HepG2 (cell line): ENCODE results near the gene NDST1.

Source experiments
- CEBPB ChIP-seq: IDR thresholded peaks from 2 replicates; pipeline ENCODE4 v1.6.1; 2011; ENCODE audit warnings: low read depth, low read length, improper control_type of control experiment, borderline replicate concordance
- FOSL1 ChIP-seq: sonication (generic); formaldehyde crosslinking; IDR thresholded peaks from 2 replicates; pipeline ENCODE4 v1.9.0; 2021; ENCODE audit warnings: missing genetic modification reagents, borderline replicate concordance
- GATA4 ChIP-seq: sonication (generic); IDR thresholded peaks from 2 replicates; pipeline ENCODE4 v1.6.1; 2016; ENCODE audit warnings: antibody characterized with exemption, low read depth, borderline replicate concordance
- RAD21 ChIP-seq: fragments of 450-650 bp; formaldehyde crosslinking; IDR thresholded peaks from 2 replicates; pipeline ENCODE4 v1.5.0; 2020; ENCODE audit warnings: mild to moderate bottlenecking
- RFX5 ChIP-seq: IDR thresholded peaks from 2 replicates; pipeline ENCODE4 v1.6.1; 2011; ENCODE audit warnings: low read depth, low read length, improper control_type of control experiment
- TBP ChIP-seq: sonication (generic); formaldehyde crosslinking; IDR thresholded peaks from 2 replicates; pipeline ENCODE4 v1.5.0; 2020; ENCODE audit warnings: missing genetic modification reagents
- YY1 ChIP-seq: IDR thresholded peaks from 2 replicates; pipeline ENCODE4 v1.6.1; 2011; ENCODE audit warnings: low read length, low read depth, moderate library complexity, mild to moderate bottlenecking; ENCODE audit not compliant: insufficient read depth, insufficient replicate concordance
- ZNF24 ChIP-seq: fragments of 450-650 bp; IDR thresholded peaks from 2 replicates; pipeline ENCODE4 v1.6.1; 2017; ENCODE audit warnings: antibody characterized with exemption, mild to moderate bottlenecking
- ZNF766 ChIP-seq: sonication (generic); formaldehyde crosslinking; IDR thresholded peaks from 2 replicates; pipeline ENCODE4 v1.5.0; 2020; ENCODE audit warnings: missing genetic modification reagents, borderline replicate concordance
- ZNF879 ChIP-seq: sonication (generic); formaldehyde crosslinking; IDR thresholded peaks from 2 replicates; pipeline ENCODE4 v1.8.1; 2023; ENCODE audit warnings: missing genetic modification reagents
- TF ChIP-seq, protein P1 (sequence below): sonication (generic); formaldehyde crosslinking; IDR thresholded peaks from 2 replicates; pipeline ENCODE4 v1.5.0; 2020; ENCODE audit warnings: mild to moderate bottlenecking, missing genetic modification reagents, moderate library complexity

DNA sequence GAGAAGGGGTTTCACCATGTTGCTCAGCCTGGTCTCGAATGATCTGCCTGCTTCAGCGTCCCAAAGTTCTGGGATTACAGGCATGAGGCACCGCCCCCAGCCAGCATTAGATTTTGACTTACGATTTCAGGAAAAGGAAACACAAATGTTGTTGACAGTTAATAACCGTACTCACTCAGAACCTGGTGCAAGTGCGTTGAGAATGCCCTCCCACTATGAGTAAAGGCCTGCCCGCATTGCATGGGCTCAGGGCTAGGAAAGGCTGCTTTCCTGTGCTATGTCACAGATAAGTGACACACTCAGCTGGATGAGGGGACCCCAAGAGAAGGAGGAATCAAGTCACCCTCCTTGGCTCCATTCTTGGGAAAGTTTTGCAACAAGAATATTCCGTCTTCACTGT, 42.4 kb downstream of the NDST1 start:
- TF ChIP-seq, protein P1, sequence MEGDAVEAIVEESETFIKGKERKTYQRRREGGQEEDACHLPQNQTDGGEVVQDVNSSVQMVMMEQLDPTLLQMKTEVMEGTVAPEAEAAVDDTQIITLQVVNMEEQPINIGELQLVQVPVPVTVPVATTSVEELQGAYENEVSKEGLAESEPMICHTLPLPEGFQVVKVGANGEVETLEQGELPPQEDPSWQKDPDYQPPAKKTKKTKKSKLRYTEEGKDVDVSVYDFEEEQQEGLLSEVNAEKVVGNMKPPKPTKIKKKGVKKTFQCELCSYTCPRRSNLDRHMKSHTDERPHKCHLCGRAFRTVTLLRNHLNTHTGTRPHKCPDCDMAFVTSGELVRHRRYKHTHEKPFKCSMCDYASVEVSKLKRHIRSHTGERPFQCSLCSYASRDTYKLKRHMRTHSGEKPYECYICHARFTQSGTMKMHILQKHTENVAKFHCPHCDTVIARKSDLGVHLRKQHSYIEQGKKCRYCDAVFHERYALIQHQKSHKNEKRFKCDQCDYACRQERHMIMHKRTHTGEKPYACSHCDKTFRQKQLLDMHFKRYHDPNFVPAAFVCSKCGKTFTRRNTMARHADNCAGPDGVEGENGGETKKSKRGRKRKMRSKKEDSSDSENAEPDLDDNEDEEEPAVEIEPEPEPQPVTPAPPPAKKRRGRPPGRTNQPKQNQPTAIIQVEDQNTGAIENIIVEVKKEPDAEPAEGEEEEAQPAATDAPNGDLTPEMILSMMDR, result no peak
- TF ChIP-seq RFX5, result no peak
- no peak for TF ChIP-seq RAD21 (CRISPR knock-in tag)
- TF ChIP-seq YY1, result no peak
- TF ChIP-seq ZNF879 (CRISPR knock-in tag), result no peak
- TF ChIP-seq GATA4, result no peak
- no peak for TF ChIP-seq ZNF766 (CRISPR knock-in tag)
- no peak for TF ChIP-seq ZNF24
- TF ChIP-seq FOSL1 (CRISPR knock-in tag), result no peak
- no peak for TF ChIP-seq TBP
- no peak for TF ChIP-seq CEBPB
